Measurements from ENCODE around the gene LINGO3. TPM values are rescaled to one million over a fixed set of nuclear protein-coding genes. Genes with fewer than 3 reads are reported as not detected.

Gene LINGO3
- total RNA-seq, 2 donors from 2014 or later: 0.58 TPM; not detected in 1

DNA sequence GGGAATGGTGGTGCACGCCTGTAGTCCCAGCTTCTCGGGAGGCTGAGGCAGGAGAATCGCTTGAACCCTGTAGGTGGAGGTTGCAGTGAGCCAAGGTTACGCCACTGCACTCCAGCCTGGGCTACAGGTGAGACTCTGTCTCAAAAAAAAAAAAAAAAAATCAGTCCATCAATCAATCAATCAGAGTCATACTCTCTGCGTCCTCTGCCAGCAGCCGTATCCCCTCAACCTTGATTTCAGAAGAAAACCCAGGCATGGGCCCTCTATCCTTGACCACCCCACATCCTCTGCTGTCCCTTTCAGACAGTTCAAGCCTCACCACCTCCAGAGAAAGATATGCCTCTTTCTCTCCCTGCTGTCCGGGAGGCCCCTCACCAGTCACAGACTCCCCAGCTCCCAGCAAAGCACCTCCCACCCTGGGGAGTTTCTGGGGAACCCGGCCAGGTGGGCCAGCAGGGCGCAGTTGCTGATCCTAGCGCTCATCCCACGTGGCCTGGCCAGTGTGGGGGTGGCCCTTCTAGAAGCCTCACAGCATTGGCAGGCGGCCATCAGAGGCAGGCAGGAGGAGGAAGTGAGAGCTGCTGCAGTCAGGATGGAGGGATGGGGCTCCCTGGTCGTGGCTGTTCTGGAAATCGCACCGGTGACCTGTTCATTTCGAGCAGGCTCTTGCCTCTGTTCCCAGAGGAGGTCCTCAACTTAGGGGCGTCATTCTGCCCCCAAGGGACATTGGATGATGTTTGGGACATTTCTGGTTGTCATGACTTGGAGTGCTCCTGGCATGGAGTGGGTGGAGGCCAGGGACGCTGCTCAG, 41.6 kb downstream of the LINGO3 start:
- no peaks in the 10 kb centered on the region for H3K27me3 ChIP-seq
- no peak overlapping the region for H3K4me3 ChIP-seq
- H3K9ac ChIP-seq (ENCODE audit: low read depth in 2 of 2, low read length in 2 of 2): peak overlapping the region in 1 of 2 donors; percentile 35
- intact Hi-C loops (cut with DNase I): no loop called here
- H3K9me3 ChIP-seq: no peaks in the 10 kb centered on the region
- peak; percentile 96 for DNase-seq
- TF ChIP-seq, protein P1, sequence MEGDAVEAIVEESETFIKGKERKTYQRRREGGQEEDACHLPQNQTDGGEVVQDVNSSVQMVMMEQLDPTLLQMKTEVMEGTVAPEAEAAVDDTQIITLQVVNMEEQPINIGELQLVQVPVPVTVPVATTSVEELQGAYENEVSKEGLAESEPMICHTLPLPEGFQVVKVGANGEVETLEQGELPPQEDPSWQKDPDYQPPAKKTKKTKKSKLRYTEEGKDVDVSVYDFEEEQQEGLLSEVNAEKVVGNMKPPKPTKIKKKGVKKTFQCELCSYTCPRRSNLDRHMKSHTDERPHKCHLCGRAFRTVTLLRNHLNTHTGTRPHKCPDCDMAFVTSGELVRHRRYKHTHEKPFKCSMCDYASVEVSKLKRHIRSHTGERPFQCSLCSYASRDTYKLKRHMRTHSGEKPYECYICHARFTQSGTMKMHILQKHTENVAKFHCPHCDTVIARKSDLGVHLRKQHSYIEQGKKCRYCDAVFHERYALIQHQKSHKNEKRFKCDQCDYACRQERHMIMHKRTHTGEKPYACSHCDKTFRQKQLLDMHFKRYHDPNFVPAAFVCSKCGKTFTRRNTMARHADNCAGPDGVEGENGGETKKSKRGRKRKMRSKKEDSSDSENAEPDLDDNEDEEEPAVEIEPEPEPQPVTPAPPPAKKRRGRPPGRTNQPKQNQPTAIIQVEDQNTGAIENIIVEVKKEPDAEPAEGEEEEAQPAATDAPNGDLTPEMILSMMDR (IDR thresholded peaks at IDR 0.05): no peak
- H3K27ac ChIP-seq: peak overlapping the region; percentile 71
- H3K36me3 ChIP-seq: no peaks in the 10 kb centered on the region
- H3K4me1 ChIP-seq: peaks cover 9% of the 10 kb centered on the region

GRCh38 chr19:2261438-2262172, 46.3 kb downstream of the LINGO3 start:
- Histone ChIP-seq H3K9me3 (no peaks in the 10 kb centered on the region), H3K9ac (ENCODE audit: low read depth in 2 of 2, low read length in 2 of 2) (no peak overlapping the region), H3K36me3 (no peaks in the 10 kb centered on the region), H3K4me3 (no peak overlapping the region), H3K27ac (peak overlapping the region; percentile 68), H3K4me1 (peaks cover 12% of the 10 kb centered on the region), H3K27me3 (no peaks in the 10 kb centered on the region)
- DNase-seq: peak; percentile 68
- intact Hi-C loops (cut with DNase I): no loop called here
- TF ChIP-seq, protein P1 (IDR thresholded peaks at IDR 0.05): peak; percentile 57

- TF ChIP-seq, protein P1 (IDR thresholded peaks at IDR 0.05): no peak
- Histone ChIP-seq H3K9ac (ENCODE audit: low read depth in 2 of 2, low read length in 2 of 2) (no peak overlapping the region), H3K27me3 (no peaks in the 10 kb centered on the region), H3K27ac (peak overlapping the region; percentile 68), H3K4me1 (peaks cover 7% of the 10 kb centered on the region), H3K36me3 (no peaks in the 10 kb centered on the region), H3K9me3 (no peaks in the 10 kb centered on the region), H3K4me3 (no peak overlapping the region)
- DNase-seq: peak; percentile 54
- intact Hi-C loops (cut with DNase I): no loop called here
Measured at GRCh38 chr19:2260341-2260805, 47.6 kb downstream of the LINGO3 start.

DNA sequence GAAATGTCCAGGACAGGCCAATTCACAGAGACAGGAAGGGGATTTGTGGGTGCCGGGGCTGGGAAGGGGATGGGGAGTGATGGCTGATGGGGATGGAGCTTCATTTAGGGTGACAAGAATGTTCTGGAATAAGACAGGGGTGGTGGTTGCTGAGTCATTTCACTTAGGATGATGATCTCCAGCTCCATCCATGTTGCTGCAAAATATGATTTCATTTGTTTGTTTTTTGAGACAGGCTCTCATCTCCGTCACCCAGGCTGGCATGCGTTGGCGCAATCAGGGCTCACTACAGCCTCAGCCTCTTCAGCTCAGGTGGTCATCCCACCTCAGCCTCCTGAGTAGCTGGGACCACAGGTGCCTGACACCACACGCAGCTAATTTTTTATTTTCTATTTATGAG, 48.6 kb downstream of the LINGO3 start:
- no peak for DNase-seq
- TF ChIP-seq, protein P1 (IDR thresholded peaks at IDR 0.05): no peak
- no peak overlapping the region for H3K27ac ChIP-seq
- peaks cover under 1% of the 10 kb centered on the region for H3K27me3 ChIP-seq
- no peaks in the 10 kb centered on the region for H3K9me3 ChIP-seq
- no peaks in the 10 kb centered on the region for H3K36me3 ChIP-seq
- no peak overlapping the region for H3K4me3 ChIP-seq
- intact Hi-C loops (cut with DNase I): no loop called here
- H3K4me1 ChIP-seq: peaks cover 7% of the 10 kb centered on the region
- H3K9ac ChIP-seq (ENCODE audit: low read depth in 2 of 2, low read length in 2 of 2): no peak overlapping the region

Other genes with a start within 250 kb of the LINGO3 start
- 10 to 100 TPM; 40.0 to 40.5 TPM for gene MOB3A, start 211.8 kb downstream of the LINGO3 start, total RNA-seq
- gene IZUMO4, start 211.2 kb downstream of the LINGO3 start, total RNA-seq: 1 to 10 TPM; 2.1 to 4.5 TPM
- gene AP3D1, start 156.6 kb downstream of the LINGO3 start, total RNA-seq: 100 to 1,000 TPM; 105 to 137 TPM
- gene DOT1L, start 144.2 kb downstream of the LINGO3 start, total RNA-seq: 10 to 100 TPM; 31.5 to 52.0 TPM
- 100 to 1,000 TPM; 176 to 238 TPM for gene PLEKHJ1, start 71.8 kb downstream of the LINGO3 start, total RNA-seq
- gene SF3A2, start 71.3 kb downstream of the LINGO3 start, total RNA-seq: 10 to 100 TPM; 60.9 to 99.8 TPM
- 1 to 10 TPM in 1 of 2 donors, under 1 TPM in 1; 0.90 to 5.1 TPM for gene AMH, start 58.8 kb downstream of the LINGO3 start, total RNA-seq
- 1 to 10 TPM in 1 of 2 donors, under 1 TPM in 1; 0.64 to 1.3 TPM for gene JSRP1, start 51.7 kb downstream of the LINGO3 start, total RNA-seq
- under 1 TPM; 0.29 to 0.72 TPM for gene PEAK3, start 26.0 kb downstream of the LINGO3 start, total RNA-seq
- 100 to 1,000 TPM in 1 of 2 donors, 10 to 100 TPM in 1; 99.0 to 185 TPM for gene LSM7, start 20.4 kb upstream of the LINGO3 start, total RNA-seq
- gene SPPL2B, start 20.5 kb upstream of the LINGO3 start, total RNA-seq: 100 to 1,000 TPM; 108 to 206 TPM
- under 1 TPM in 1 of 2 donors, not detected in 1; 0.25 TPM for gene TMPRSS9, start 52.1 kb upstream of the LINGO3 start, total RNA-seq
- gene TIMM13, start 119.4 kb upstream of the LINGO3 start, total RNA-seq: 100 to 1,000 TPM; 100 to 252 TPM
- 100 to 1,000 TPM in 1 of 2 donors, 10 to 100 TPM in 1; 35.6 to 186 TPM for gene LMNB2, start 148.8 kb upstream of the LINGO3 start, total RNA-seq
- gene GADD45B, start 168.0 kb upstream of the LINGO3 start, total RNA-seq: 10 to 100 TPM; 17.5 to 21.6 TPM

Data from colonic mucosa (tissue), 4 donors.